ENCODE results near the gene GIPR.
"Not testable (repeated sequence)": the region's sequence is repeated elsewhere in the genome, so short reads cannot be mapped to it uniquely, and the experiment has no call there.

GIPR gene

DNA sequence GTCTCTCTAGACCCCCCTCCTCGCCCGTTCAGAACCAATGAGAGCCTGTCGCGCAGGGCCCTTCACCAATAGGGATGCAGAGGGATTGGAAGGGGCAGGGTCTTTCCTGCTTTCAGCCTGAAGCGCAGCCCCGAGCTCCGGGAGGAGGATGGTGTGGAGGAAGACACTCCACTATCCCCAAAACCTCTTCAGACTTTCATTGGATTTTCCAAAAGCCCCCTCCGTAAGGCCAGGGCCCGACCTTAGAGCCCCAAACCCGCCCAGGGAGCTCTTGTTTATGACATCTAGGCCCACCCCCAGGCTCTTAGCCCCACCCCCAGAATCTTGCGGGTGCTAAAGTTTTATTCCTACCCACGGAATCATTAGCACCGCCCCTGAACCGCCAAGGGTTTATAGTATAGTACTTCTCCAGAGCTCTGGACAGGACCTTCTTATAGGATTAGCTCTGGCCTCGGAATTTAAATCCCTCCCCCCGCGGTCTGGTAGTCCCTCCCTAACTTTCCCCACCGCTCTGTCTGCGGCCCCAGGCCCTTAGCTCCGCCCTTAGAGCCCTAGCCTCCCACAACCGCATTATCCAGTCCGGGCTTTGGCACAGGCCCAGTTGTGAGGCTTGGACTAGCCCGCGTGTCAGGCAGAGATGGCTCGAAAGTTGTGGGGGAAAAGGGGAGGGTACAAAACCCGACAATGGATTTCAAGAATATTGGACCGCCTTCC is 22.2 kb upstream of the GIPR start:
- peak; percentile 80 for DNase-seq

DNA sequence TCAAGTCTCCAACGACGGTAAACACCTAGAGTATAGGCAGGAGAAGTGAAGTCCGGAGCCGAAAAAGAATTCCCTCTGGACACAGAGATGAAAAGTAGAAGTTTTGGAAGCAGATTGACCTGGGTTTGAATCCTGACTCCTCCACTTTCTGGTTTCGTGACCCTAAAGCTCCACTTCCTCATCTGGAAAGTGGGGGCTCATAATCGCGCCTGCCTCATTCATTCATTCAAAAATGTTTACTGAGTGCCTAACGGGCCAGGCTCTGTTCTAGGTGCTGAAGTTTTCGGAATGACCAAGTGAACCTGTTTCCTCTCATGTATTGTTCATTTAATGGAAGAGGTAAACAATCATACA is 21.7 kb upstream of the GIPR start:
- DNase-seq = no peak

DNA sequence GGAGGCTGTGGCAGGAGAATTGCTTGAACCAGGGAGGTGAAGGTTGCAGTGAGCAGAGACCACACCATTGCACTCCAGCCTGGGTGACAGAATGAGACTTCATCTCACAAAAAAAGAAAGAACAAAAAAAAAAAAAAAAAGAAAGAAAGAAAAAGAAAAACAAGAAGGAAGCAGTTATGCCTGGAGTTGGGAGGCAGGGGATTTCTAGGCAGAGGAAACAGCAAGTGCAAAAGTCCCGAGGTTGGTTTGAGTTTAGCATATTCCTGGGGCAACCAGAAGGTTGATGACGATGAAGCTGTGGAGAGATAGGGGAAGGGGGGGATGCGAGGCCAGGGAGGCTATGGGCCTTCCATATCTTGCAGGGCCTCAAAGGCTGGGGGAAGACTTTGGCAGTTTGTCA is 17.3 kb upstream of the GIPR start:
- DNase-seq = no peak

DNA sequence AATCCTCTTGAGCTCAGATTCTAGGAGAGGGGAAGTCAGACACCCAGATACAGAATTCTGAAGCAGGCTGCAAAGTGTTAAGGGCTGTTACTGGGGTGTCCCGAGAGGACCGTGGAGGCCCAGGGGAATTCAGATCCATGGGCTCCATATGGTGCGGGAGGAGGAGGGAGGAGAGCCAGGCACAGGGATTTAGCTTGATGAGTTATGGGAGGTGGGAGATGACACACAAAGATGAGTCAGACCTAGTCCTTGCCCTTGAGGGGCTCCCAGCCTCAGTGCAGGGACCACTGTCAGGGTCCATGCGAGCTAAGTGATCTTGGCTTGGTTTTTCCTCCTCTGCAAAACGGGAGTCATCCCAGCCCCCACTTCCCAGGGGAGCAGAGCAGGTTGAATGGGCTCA is 14.4 kb upstream of the GIPR start:
- DNase-seq = no peak

DNA sequence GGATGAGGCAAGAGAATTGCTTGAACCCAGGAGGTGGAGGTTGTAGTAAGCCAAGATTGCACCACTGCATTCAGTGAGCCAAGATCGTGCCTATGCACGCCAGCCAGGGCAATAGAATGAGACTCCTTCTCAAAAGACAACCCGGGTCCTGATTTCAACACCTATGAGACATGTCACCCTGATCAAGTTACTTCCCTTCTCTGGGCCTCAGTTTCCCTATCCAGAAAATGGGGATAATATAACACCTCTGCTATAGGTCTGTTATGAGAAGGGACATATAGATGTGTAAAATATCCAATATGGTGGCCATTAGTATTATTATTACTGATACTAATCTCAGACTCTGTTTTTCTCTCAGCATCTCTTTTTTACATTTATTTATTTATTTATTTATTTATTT is 12.9 kb upstream of the GIPR start:
- no peak for DNase-seq

DNA sequence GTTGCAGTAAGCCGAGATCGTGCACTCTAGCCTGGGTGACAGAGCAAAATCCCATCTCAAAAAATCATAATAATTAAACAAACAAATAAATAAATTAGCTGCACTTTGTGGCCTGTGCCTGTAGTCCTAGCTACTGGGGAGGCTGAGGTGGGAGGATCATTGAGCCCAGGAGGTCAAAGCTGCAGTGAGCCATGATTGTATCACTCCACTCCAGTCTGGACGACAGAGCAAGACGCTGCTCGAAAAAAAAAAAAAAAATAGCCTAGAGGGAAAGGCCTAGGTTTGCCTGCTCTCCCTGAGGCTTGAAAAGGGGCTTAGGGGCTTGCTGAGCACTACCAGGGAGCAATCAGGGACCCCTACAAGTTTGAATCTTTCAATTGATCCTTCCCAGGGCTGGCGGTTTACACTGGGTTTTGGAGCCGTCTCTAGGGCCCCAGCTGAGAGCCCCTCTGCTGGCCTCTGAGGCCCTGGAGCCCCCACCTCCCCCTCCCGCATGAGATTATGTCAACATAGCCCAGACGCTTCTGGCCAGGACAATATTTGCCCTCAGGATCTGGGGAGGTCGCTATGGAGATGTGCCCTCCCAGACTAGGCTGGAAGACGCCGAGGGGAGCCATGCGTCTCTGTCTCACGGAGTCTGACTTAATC is 10.4 kb upstream of the GIPR start:
- DNase-seq = no peak

DNA sequence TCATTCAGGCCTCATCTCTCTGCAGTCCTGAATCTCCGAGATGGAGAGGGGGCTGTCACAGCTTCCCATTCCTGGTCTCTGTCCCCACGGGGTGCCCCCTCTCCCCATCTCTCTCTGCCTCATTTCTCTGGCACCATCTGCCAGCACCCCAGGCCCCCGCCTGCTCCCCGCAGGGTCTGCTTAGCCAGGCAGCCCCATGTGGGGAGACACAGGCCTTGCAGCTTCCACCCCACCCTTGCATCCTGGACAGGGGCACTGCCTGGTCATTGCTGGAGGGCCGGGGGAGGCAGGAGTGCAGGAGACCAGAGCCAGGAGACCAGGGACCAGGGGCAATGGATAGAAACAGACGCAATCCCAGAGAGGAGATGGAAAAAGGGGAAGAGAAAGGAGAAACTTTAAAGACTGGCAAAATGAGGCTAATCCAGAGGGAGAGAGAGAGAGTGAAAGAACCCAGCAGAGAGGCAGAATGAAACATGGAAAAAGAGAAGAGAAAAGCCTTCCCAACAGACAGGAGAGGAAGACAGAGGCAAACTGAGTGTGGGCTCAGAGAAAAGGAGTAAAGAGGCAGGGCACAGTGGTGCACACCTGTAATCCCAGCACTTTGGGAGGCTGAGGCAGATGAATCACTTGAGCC is 8.8 kb upstream of the GIPR start:
- no peak for DNase-seq

DNA sequence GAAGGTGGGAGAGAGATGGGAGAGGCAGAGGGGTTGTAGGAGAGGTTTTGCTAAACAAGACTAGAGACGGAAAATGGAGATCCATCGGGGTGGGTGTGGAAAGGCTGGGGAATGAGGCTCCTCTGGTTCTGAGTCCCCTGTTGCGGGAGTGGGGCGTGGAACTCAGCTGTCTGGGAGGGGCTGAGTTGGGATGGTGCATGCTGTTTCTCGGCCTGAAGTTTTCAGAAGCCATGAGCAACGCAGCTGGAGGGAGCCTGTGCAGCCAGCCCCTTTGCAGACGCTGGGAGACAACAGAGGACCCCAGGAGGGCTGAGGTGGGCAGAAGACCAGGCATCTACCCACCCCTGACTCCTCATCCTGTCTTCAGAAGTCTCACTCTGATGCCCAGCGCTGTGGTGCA is 7.4 kb upstream of the GIPR start:
- no peak for DNase-seq

DNA sequence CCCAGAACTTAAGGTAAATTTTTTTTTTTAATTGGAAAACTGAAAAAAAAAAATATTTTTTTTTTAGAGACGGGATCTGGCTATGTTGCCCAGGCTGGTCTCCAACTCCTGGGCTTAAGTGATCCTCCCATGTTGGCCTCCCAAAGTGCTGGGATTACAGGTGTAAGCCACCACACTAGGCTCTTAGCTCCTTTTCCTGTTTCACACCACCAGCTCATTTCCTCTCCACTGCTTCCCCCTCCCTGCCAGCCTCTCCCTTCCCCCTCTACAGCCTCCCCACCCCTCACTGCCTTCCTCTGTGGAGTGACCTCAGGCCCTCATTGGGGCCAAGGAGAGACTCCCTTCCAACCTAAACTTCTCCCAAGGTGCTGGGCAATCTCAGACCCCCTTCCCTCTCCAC is 4.2 kb upstream of the GIPR start:
- DNase-seq = no peak

DNA sequence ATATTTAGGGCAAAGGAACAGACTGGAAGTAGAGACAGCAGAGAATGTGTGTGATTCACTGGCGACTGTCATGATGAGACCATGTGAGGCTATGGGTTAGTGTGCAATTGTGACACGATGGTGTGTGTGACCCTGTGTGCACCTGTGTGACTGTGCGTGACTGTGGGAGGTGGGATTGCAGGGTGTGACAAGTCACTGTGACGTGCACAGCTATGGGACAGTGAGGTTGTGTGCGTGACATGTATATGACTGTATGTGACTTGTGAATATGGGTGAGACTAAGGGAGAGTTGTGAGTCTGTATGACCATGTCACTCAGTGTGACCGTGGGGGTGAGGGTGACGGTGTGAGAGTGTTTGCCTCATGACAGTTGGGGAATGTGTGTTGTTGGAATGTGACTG is 3.4 kb upstream of the GIPR start:
- DNase-seq = no peak

DNA sequence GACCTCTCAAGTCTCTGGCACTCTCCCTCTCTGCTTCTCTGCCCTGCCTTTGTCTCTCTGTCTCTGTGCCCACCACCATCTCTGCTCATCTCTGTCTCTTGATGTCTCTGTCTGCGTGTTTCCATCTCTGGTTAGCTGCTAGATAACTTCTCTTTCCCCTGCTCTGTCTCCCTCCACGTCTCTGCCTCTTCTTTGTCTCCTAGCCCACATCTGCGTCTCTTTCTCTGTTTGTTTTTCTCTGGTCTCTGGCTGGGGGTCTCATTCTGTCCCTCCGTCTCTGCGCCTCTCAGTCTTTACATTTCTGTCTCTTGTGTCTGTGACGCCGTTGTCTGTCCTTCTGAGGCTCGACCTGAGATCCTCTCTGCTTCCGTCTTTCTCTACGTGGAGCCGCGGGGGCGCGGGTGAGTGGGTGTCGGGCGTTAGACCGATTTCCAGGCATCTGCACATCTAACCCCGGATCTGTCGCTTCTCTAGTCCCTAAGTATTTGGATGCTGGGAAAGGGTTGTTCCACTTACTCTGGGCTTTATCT is 386 bp downstream of the GIPR start:
- DNase-seq = peak; percentile 44

DNA sequence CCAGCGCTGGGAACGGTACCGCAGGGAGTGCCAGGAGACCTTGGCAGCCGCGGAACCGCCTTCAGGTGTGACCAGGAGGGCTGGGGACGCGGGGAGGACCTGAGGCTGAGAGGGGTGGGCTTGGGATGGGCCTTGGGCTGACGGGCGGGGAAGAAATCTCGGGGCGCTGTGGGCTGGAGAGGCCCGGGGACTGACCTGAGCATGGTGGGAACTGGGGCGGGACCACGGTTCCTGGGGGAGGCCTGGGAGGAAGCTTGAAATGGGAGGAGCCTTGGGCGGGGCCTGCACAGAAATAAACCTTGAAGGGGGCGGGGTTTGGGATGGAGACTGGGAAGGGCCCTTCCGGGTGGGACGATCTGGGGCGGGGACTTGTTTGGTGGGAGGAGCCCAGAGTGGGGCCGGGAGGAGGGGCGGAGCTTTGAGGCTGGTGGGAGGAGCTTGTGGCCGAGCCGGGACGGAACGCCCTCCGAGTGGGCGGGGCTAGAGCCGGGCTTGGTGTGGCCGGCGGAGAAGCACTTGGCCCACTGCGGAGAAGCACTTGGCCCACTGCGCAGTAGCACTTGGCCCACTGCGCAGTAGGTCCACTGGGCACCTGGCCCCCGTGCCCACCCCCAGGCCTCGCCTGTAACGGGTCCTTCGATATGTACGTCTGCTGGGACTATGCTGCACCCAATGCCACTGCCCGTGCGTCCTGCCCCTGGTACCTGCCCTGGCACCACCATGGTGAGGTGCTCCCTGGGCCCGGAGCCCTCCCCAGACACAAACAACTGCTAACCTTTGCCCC is 2.8 kb downstream of the GIPR start:
- DNase-seq = peak; percentile 57

DNA sequence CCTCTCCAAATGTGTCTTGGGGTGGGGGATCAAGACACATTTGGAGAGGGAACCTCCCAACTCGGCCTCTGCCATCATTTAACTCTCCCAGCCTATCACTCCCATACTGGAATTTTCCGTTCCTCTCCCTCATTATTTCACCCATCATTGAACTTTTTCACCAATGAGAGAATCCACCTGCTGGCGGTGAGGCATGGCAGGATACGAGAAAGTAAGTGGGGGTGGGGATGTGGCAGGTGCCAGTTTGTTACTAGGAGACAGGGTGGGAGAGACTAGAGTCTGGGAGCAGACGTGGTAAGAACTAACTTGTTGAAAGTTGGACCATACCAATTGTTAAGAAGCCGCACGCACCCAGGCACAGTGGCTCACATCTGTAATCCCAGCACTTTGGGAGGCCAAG is 6.9 kb downstream of the GIPR start:
- no peak for DNase-seq

DNA sequence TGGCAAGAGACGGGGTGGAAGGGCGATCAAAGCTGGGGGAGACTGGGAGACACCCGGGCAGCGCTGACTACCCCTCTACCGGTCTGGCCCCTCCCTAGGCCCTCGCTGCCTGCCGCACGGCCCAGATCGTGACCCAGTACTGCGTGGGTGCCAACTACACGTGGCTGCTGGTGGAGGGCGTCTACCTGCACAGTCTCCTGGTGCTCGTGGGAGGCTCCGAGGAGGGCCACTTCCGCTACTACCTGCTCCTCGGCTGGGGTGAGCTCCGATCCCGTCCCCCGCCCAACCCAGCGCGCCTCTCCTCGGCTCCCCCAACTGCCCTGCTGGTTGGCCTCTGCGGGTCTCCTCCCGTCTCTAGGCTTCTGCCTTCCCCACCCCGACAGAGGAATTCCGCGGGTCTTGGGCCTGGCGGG is 8.8 kb downstream of the GIPR start:
- DNase-seq = peak; percentile 62

DNA sequence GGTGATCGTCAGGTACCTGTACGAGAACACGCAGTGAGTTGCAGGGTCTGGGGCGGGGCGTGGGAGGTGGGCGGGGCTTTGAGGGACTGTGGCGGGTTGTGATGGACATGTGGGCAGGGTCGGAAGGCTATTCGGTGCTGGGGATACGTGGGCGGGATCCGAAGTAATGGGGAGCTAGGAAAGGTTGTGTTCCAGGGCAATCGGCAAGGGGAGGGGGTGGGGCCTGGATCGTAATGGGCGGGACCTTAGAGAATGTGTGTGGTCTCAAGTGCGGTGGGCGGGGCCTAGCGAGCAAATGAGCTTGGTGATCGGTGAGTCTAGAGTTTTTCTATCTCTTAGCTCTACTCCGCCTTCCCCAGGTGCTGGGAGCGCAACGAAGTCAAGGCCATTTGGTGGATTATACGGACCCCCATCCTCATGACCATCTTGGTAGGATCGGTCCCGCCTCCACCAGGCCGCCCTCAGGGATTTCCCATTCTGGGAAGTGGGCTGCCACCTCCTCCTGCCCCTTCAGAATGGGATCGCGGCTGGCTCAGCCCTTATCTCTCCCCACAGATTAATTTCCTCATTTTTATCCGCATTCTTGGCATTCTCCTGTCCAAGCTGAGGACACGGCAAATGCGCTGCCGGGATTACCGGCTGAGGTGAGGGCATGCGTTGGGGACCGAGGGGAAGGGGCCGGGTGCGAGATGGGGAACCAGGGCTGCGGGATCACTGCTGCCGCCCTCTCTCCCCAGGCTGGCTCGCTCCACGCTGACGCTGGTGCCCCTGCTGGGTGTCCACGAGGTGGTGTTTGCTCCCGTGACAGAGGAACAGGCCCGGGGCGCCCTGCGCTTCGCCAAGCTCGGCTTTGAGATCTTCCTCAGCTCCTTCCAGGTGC is 9.6 kb downstream of the GIPR start:
- DNase-seq = peak; percentile 88

DNA sequence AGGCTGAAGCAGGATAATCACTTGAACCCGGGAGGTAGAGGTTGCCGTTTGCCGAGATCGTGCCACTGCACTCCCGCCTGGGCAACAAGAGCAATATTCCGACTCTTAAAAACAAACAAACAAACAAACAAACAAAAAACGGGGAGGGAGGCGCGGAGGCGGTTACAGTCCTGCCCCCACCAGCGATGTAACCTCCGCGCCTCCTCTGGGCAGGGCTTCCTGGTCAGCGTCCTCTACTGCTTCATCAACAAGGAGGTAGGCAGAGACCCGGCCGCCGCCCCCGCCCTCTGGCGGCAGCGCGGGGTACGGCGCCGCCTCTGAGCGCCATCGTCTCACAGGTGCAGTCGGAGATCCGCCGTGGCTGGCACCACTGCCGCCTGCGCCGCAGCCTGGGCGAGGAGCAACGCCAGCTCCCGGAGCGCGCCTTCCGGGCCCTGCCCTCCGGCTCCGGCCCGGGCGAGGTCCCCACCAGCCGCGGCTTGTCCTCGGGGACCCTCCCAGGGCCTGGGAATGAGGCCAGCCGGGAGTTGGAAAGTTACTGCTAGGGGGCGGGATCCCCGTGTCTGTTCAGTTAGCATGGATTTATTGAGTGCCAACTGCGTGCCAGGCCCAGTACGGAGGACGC is 13.5 kb downstream of the GIPR start:
- peak; percentile 84 for DNase-seq

DNA sequence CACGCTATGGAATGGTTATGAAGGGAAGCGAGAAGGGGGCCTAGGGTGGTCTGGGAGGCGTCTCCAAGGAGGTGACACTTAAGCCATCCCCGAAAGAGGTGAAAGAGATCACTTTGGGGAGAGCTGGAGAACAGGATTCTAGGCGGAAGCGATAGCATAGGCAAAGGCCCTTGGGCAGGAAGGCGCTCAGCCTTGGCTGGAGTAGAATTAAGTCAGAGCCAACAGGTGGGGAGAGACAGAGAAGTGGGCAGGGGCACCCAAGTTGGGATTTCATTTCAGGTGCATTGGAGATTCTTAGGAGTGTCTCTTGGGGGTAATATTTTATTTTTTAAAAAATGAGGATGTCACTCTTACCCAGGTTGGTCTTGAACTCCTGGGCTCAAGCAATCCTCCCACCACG is 14.1 kb downstream of the GIPR start:
- no peak for DNase-seq

DNA sequence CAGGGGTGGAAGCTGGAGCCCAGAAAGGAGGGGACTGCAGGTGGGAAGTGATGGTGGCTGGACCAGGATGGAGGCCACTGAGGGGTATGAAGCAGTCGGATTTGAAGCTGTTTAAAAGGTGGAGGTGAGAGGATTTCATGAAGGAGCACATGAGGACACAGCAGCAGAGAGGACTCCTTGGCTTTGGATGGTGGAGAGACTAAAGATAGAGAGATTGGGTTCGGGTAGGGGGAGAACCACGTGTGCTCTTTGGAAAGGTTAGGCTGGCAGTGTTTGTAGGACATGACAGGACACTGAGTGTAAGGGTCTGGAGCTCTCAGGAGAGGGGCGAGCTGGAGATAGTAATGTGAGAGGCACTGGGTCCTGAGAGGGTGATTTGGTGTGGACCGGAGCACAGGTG is 14.9 kb downstream of the GIPR start:
- DNase-seq = no peak

DNA sequence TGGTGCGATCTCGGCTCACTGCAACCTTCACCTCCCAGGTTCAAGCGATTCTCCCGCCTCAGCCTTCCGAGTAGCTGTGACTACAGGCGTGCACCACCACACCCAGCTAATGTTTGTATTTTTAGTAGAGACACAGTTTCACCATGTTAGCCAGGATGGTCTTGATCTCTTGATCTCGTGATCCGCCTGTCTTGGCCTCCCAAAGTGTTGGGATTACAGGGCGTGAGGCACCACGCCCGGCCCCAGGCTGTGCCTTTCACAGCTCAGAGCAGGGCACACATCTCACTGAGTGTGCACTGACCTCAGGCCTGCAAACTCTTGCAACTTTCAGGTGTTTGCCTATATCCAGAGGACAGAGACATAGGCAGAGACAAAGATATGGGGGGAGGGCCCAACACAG is 17.0 kb downstream of the GIPR start:
- not testable (repeated sequence) for DNase-seq

DNA sequence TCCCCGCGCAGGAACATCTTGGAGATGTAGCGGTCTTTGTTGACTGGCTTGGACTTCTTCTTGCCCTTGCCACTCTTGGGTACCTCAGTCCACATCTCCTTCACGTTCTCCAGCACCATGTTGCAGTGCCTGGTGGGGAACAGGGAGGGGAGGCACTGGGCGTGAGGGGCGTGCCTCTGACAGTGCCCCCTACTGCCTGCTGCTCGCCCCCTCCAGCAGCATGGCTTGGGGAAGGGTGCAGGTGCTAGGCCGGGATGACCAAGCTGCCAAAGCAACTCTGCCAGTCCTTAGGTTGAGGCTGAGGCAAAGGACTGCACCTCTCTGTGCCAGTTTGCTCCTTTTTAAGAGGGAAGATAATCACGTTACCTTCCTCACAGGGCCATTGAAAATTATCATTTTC is 19.6 kb downstream of the GIPR start:
- DNase-seq = no peak

DNA sequence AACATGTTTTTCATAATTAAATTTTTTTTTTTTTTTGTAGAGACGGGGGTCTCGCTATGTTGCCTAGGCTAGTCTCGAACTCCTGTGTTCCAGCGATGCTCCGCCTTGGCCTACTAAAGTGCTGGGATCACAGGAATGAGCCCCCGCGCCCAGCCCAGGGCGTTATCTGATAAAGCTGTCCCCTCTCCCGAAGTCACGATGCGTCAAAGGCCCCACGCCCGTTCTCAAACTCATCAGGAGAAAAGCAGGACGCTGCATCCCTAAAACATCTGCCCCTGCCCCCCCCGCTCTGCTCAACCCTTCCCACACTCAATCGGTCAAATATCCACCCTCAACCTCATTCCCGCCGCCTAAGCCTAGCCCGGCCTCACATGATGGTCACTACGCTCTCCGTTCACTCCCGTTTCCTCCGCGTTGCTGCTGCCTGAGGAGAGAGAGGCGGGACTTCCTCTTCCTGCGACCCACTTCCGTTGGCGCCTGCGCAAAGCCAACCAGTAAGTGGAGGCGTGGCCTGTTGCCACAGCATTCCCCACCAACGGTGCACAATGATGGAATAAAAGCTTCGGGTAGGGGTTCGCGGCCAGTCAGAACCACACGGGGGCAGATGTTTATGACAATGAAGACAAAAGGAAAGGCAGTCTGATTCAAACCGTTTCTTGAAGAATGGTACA is 23.6 kb downstream of the GIPR start, which contains the start of gene SNRPD2:
SNRPD2 (minus strand) TSS at position 438 of the 671 bp plus-strand sequence; CDS start at position 373, 65 bp downstream.
- DNase-seq = peak; percentile 90

Data from stimulated activated CD4-positive, alpha-beta T cell treated with anti-CD3 and anti-CD28 coated beads, Interleukin-4, amount 100 ng/mL, for 1 hour (primary cell).